ENCODE data around the gene SLC29A1. TPM values are rescaled to one million over a fixed set of nuclear protein-coding genes. Genes with fewer than 3 reads are reported as not detected.

Gene SLC29A1
- total RNA-seq, 1 experiment from 2014 or later: 92.8 TPM

DNA sequence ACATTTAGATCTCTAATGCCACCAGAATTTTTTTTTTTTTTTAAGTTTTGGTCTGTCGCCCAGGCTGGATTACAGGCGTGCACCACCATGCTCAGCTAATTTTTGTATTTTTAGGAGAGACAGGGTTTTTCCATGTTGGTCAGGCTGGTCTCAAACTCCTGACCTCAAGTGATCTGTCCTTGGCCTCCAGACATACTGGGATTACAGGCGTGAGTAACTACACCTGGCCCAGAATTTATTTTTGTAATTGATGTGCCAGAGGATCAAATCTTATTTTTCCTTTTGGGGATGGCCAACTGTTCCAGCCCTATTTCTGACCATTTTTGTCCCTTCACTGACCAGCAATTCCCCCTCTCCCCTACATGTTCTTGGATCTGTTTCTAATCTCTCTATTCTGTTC lies 24.7 kb upstream of the SLC29A1 start:
- Mint-ChIP-seq H3K27ac (ENCODE audit: unreplicated experiment) (no peak overlapping the region), H3K9me3 (ENCODE audit: low read depth, unreplicated experiment) (no peaks in the 10 kb centered on the region), H3K4me1 (ENCODE audit: low read depth, unreplicated experiment) (peaks cover 6% of the 10 kb centered on the region), H3K36me3 (ENCODE audit: insufficient read depth, unreplicated experiment) (no peaks in the 10 kb centered on the region), H3K27me3 (ENCODE audit: unreplicated experiment) (peaks cover 14% of the 10 kb centered on the region), H3K4me3 (ENCODE audit: low read depth, unreplicated experiment) (no peak overlapping the region)
- TF ChIP-seq, protein P1, sequence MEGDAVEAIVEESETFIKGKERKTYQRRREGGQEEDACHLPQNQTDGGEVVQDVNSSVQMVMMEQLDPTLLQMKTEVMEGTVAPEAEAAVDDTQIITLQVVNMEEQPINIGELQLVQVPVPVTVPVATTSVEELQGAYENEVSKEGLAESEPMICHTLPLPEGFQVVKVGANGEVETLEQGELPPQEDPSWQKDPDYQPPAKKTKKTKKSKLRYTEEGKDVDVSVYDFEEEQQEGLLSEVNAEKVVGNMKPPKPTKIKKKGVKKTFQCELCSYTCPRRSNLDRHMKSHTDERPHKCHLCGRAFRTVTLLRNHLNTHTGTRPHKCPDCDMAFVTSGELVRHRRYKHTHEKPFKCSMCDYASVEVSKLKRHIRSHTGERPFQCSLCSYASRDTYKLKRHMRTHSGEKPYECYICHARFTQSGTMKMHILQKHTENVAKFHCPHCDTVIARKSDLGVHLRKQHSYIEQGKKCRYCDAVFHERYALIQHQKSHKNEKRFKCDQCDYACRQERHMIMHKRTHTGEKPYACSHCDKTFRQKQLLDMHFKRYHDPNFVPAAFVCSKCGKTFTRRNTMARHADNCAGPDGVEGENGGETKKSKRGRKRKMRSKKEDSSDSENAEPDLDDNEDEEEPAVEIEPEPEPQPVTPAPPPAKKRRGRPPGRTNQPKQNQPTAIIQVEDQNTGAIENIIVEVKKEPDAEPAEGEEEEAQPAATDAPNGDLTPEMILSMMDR (IDR thresholded peaks at IDR 0.05; ENCODE audit: unreplicated experiment): no peak
- CTCF ChIA-PET: interaction anchor here (0.7 kb wide), 1 partner anchor 87 kb away, joined by 4 read pairs; no protein-coding TSS in a partner anchor
- DNase-seq: no peak
- intact Hi-C loops (cut with micrococcal nuclease; ENCODE audit: unreplicated experiment): no loop called here
- BruUV-seq (replicated peaks): no TSS peak

DNA sequence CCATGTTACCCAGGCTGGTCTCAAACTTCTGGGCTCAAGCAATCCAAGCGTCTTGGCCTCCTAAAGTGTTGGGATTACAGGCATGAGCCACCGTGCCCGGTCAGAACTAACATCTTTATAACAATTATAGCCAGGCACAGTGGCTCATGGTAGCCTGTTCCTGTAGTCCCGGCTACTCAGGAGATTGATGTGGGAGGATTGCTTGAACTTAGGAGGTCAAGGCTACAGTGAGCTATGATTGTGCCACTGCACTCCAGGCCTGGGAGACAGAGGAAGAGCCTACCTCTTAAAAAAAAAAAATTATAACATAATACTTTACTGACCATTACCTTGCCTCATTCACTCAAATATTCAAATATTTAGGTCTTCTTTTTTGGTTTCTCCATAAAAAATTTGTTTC lies 23.5 kb upstream of the SLC29A1 start:
- BruUV-seq (replicated peaks): no TSS peak
- H3K9me3 Mint-ChIP-seq (ENCODE audit: low read depth, unreplicated experiment): no peaks in the 10 kb centered on the region
- CTCF ChIA-PET: interaction anchor here (1.3 kb wide), 1 partner anchor 19 kb away, joined by 4 read pairs; no protein-coding TSS in a partner anchor
- H3K4me3 Mint-ChIP-seq (ENCODE audit: low read depth, unreplicated experiment): no peak overlapping the region
- DNase-seq: no peak
- no peak overlapping the region for H3K27ac Mint-ChIP-seq (ENCODE audit: unreplicated experiment)
- intact Hi-C loops (cut with micrococcal nuclease; ENCODE audit: unreplicated experiment): no loop called here
- TF ChIP-seq, protein P1 (IDR thresholded peaks at IDR 0.05; ENCODE audit: unreplicated experiment): no peak
- H3K4me1 Mint-ChIP-seq (ENCODE audit: low read depth, unreplicated experiment): peaks cover 18% of the 10 kb centered on the region
- no peaks in the 10 kb centered on the region for H3K36me3 Mint-ChIP-seq (ENCODE audit: insufficient read depth, unreplicated experiment)
- H3K27me3 Mint-ChIP-seq (ENCODE audit: unreplicated experiment): peaks cover 2% of the 10 kb centered on the region

DNA sequence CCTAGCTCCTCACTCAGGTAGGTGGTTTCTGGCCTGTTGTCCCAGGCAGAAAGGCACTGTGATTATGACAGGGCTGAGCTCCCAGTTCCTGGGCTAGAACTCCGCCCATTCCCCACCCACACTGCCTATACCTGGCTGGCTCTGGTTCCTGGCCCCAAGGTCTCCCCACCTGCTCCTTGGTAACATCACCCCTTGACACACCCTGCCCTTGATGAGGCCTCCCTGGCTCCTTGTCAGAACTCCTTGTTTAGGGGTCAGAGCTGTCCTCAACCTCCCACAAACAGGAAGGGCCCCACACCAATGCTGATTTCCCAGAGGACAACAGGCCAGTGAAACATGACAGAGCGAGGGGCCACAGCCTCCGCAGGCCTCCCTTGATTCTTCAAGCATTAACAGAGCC lies 22.2 kb upstream of the SLC29A1 start:
- no peaks in the 10 kb centered on the region for H3K36me3 Mint-ChIP-seq (ENCODE audit: insufficient read depth, unreplicated experiment)
- no peaks in the 10 kb centered on the region for H3K27me3 Mint-ChIP-seq (ENCODE audit: unreplicated experiment)
- H3K27ac Mint-ChIP-seq (ENCODE audit: unreplicated experiment): no peak overlapping the region
- BruUV-seq (replicated peaks): no TSS peak
- DNase-seq: no peak
- no peak overlapping the region for H3K4me3 Mint-ChIP-seq (ENCODE audit: low read depth, unreplicated experiment)
- intact Hi-C loops (cut with micrococcal nuclease; ENCODE audit: unreplicated experiment): no loop called here
- no peaks in the 10 kb centered on the region for H3K9me3 Mint-ChIP-seq (ENCODE audit: low read depth, unreplicated experiment)
- TF ChIP-seq, protein P1 (IDR thresholded peaks at IDR 0.05; ENCODE audit: unreplicated experiment): no peak
- peaks cover 21% of the 10 kb centered on the region for H3K4me1 Mint-ChIP-seq (ENCODE audit: low read depth, unreplicated experiment)
- CTCF ChIA-PET: interaction anchor here (1.3 kb wide), 1 partner anchor 18 kb away, joined by 4 read pairs; no protein-coding TSS in a partner anchor

DNA sequence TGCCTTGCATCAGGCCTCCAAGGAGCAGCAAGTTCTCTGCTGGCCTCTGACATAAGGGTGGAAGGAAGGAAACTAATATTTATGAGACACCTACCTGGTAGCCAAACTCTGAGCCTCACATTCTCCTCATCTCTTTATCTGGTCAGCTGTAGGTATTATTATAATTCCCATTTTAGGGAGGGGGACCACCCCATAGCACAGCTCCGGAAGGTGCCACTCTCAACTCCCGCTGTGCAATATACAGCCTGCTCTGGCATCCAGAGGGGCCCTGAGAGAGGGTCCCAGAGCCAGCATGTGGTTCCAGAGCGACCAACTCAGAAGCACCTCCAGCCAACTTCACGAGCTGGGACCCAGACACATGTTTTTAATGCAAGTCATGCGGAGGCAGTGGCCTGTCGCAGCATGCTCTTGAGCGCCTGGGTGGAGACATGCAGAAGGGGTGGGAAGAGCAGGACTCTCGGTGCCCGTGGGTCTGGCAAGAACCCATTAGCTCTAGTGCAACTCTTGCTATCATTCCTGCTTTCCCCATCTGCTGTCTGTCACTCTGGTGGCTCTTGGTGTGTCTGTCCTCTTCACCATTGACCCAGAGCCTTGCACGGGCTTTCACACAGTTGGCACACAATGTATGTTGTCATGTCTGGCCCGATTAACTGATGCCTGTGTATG lies 21.6 kb upstream of the SLC29A1 start:
- no peaks in the 10 kb centered on the region for H3K9me3 Mint-ChIP-seq (ENCODE audit: low read depth, unreplicated experiment)
- H3K4me1 Mint-ChIP-seq (ENCODE audit: low read depth, unreplicated experiment): peaks cover 21% of the 10 kb centered on the region
- H3K27ac Mint-ChIP-seq (ENCODE audit: unreplicated experiment): no peak overlapping the region
- TF ChIP-seq, protein P1 (IDR thresholded peaks at IDR 0.05; ENCODE audit: unreplicated experiment): no peak
- no peaks in the 10 kb centered on the region for H3K36me3 Mint-ChIP-seq (ENCODE audit: insufficient read depth, unreplicated experiment)
- CTCF ChIA-PET: no interaction called here
- intact Hi-C loops (cut with micrococcal nuclease; ENCODE audit: unreplicated experiment): no loop called here
- no peak for DNase-seq
- H3K4me3 Mint-ChIP-seq (ENCODE audit: low read depth, unreplicated experiment): no peak overlapping the region
- H3K27me3 Mint-ChIP-seq (ENCODE audit: unreplicated experiment): no peaks in the 10 kb centered on the region
- no TSS peak for BruUV-seq (replicated peaks)
